Hepatocyte (in vitro differentiated cells): ENCODE measurements around the gene PACSIN3. TPM values are rescaled to one million over a fixed set of nuclear protein-coding genes. Genes with fewer than 3 reads are reported as not detected.
A peak's percentile ranks its signal among the peaks of the same experiment; 100 is the strongest.

Experiments used
- DNase-seq: peaks from one replicate; pipeline ENCODE4 v3.0.0-alpha.2; 2016; ENCODE audit warnings: low spot score
- H2AFZ ChIP-seq: fragments of 200-600 bp; sonication (generic); 2 replicates; pipeline ENCODE4 v1.6.0; 2016; ENCODE audit warnings: antibody characterized with exemption, mild to moderate bottlenecking
- H3K27ac ChIP-seq: fragments of 200-600 bp; sonication (generic); 2 replicates; pipeline ENCODE4 v1.5.1; 2016; ENCODE audit warnings: mild to moderate bottlenecking
- H3K27me3 ChIP-seq: fragments of 200-600 bp; sonication (generic); 2 replicates; pipeline ENCODE4 v1.6.1; 2016
- H3K36me3 ChIP-seq: fragments of 200-600 bp; sonication (generic); replicated peaks from 2 replicates; pipeline ENCODE4 v1.5.1; 2016; ENCODE audit warnings: low read depth; ENCODE audit not compliant: insufficient read depth
- H3K4me1 ChIP-seq: fragments of 200-600 bp; sonication (generic); 2 replicates; pipeline ENCODE4 v1.5.1; 2016; ENCODE audit warnings: mild to moderate bottlenecking, moderate library complexity; ENCODE audit not compliant: insufficient read depth
- H3K4me2 ChIP-seq: fragments of 200-600 bp; sonication (generic); 2 replicates; pipeline ENCODE4 v1.6.0; 2016
- H3K4me3 ChIP-seq: fragments of 200-600 bp; sonication (generic); 2 replicates; pipeline ENCODE4 v1.5.1; 2016; ENCODE audit warnings: mild to moderate bottlenecking
- H3K79me2 ChIP-seq: fragments of 200-600 bp; sonication (generic); 2 replicates; pipeline ENCODE4 v1.6.0; 2017; ENCODE audit warnings: mild to moderate bottlenecking
- H3K9me2 ChIP-seq: fragments of 200-600 bp; sonication (generic); replicated peaks from 2 replicates; pipeline ENCODE4 v1.6.0; 2017; ENCODE audit warnings: mild to moderate bottlenecking; ENCODE audit not compliant: insufficient read depth
- H3K9me3 ChIP-seq: fragments of 200-600 bp; sonication (generic); 2 replicates; pipeline ENCODE4 v1.5.1; 2016; ENCODE audit warnings: low read depth, mild to moderate bottlenecking
- H4K20me1 ChIP-seq: fragments of 200-600 bp; sonication (generic); 2 replicates; pipeline ENCODE4 v1.6.0; 2016; ENCODE audit warnings: mild to moderate bottlenecking; ENCODE audit not compliant: insufficient read depth, poor library complexity, severe bottlenecking
- CTCF ChIP-seq: fragments of 200-600 bp; sonication (generic); IDR thresholded peaks from 2 replicates; pipeline ENCODE4 v1.5.1; 2016; ENCODE audit warnings: antibody characterized with exemption, mild to moderate bottlenecking; ENCODE audit not compliant: poor library complexity
- EZH2 ChIP-seq: fragments of 200-600 bp; sonication (generic); IDR thresholded peaks from 2 replicates; pipeline ENCODE4 v1.6.1; 2016; ENCODE audit warnings: antibody characterized with exemption, mild to moderate bottlenecking, borderline replicate concordance
- EZH2phosphoT487 ChIP-seq: fragments of 200-600 bp; sonication (generic); IDR thresholded peaks from one replicate; pipeline ENCODE4 v1.6.1; 2018; ENCODE audit warnings: antibody characterized with exemption, mild to moderate bottlenecking, low read depth, moderate library complexity; ENCODE audit not compliant: unreplicated experiment, severe bottlenecking
- WGBS: methylation state at CpG from one replicate; pipeline ENCODE4 v1.1.6; 2016; ENCODE audit warnings: low lambda C conversion rate; ENCODE audit errors: missing lambda C conversion rate; 5-methylcytosine and 5-hydroxymethylcytosine counted together
- polyA plus RNA-seq: library from polyadenylated mRNA; unstranded; fragments of >200 nt; fragmentation: Nextera tagmentation; extraction: Ambion mirVana; gene quantifications from 2 replicates; pipeline ENCODE4 v1.2.1, GENCODE V29; 2016
- total RNA-seq: library from RNA; depleted of rRNA; stranded (reverse); fragments of >200 nt; gene quantifications from 2 replicates; pipeline ENCODE4 v1.2.3, GENCODE V29; 2014

Gene PACSIN3
- total and polyA plus RNA-seq, 2 experiments from 2014 or later: 53.7 to 70.7 TPM

- Histone ChIP-seq H3K9me2 (no peaks in the 10 kb centered on the region), H3K4me3 (peak overlapping the region; percentile 52), H2AFZ (peak overlapping the region; percentile 64), H3K27ac (peak overlapping the region; percentile 96), H3K27me3 (no peaks in the 10 kb centered on the region), H3K4me1 (peaks cover 13% of the 10 kb centered on the region), H3K9me3 (no peaks in the 10 kb centered on the region), H3K36me3 (no peaks in the 10 kb centered on the region), H3K4me2 (peak overlapping the region; percentile 85), H3K79me2 (peaks cover 62% of the 10 kb centered on the region), H4K20me1 (peaks cover 10% of the 10 kb centered on the region)
- peak; percentile 83 for DNase-seq
- TF ChIP-seq EZH2: no peak
- TF ChIP-seq CTCF: peak; percentile 71
- WGBS: 8% methylated on average over 20 of the region's 21 CpGs
Measured at GRCh38 chr11:47177229-47177845, 8.9 kb downstream of the PACSIN3 start.

- H3K9me2 ChIP-seq: no peaks in the 10 kb centered on the region
- H3K27ac ChIP-seq: peak within 1 kb of the TSS; percentile 96
- H3K27me3 ChIP-seq: no peaks in the 10 kb centered on the region
- TF ChIP-seq CTCF (no peak), EZH2phosphoT487 (no peak)
- H3K4me3 ChIP-seq: peak within 1 kb of the TSS; percentile 52
- H3K4me1 ChIP-seq: peaks cover 13% of the 10 kb centered on the region
- H3K79me2 ChIP-seq: peaks cover 62% of the 10 kb centered on the region
- peaks cover 16% of the 10 kb centered on the region for H4K20me1 ChIP-seq
- under 1% methylated on average over 63 of the region's 89 CpGs for WGBS
- peak within 1 kb of the TSS; percentile 93 for H3K4me2 ChIP-seq
- DNase-seq: peak; percentile 99
- H2AFZ ChIP-seq: peak within 1 kb of the TSS; percentile 64
- no peaks in the 10 kb centered on the region for H3K9me3 ChIP-seq
- no peaks in the 10 kb centered on the region for H3K36me3 ChIP-seq
Measured at GRCh38 chr11:47176328-47177228, 9.7 kb downstream of the PACSIN3 start, which contains the start of gene ARFGAP2. Gene ARFGAP2 (minus strand): TSS chr11:47176879. CDS start chr11:47176853, 26 bp downstream.

- Histone ChIP-seq H3K4me1 (peaks cover 13% of the 10 kb centered on the region), H4K20me1 (peaks cover 17% of the 10 kb centered on the region), H3K9me2 (no peaks in the 10 kb centered on the region), H3K4me3 (peak overlapping the region; percentile 41), H3K27ac (peak overlapping the region; percentile 91), H3K9me3 (no peaks in the 10 kb centered on the region), H3K79me2 (peaks cover 64% of the 10 kb centered on the region), H3K36me3 (no peaks in the 10 kb centered on the region), H3K4me2 (peak overlapping the region; percentile 93), H2AFZ (no peak overlapping the region), H3K27me3 (no peaks in the 10 kb centered on the region)
- 43% methylated on average over 14 of the region's 14 CpGs for WGBS
- no peak for DNase-seq
- no peak for TF ChIP-seq EZH2phosphoT487
- no peak for TF ChIP-seq CTCF
- TF ChIP-seq EZH2: no peak
Measured at GRCh38 chr11:47175746-47176327, 10.4 kb downstream of the PACSIN3 start.
